OCI-LY1 (cell line): ENCODE results near the gene BMP2K.
A peak's percentile ranks its signal among the peaks of the same experiment; 100 is the strongest.

Experiments
- H2AFZ ChIP-seq: fragments of 200-600 bp; sonication (generic), shearing (Covaris generic); 2 replicates; pipeline ENCODE4 v1.6.0; 2014; ENCODE audit warnings: antibody characterized with exemption, mild to moderate bottlenecking, low read length
- H3F3A ChIP-seq: fragments of 200-600 bp; sonication (generic), shearing (Covaris generic); 2 replicates; pipeline ENCODE4 v1.6.0; 2014; ENCODE audit warnings: mild to moderate bottlenecking, antibody characterized with exemption, low read length, moderate library complexity; ENCODE audit not compliant: insufficient read depth
- H3K27ac ChIP-seq: fragments of 200-600 bp; sonication (generic); 2 replicates; pipeline ENCODE4 v1.5.1; 2014; ENCODE audit warnings: low read length, mixed run types, mild to moderate bottlenecking, low read depth; ENCODE audit not compliant: poor library complexity, severe bottlenecking
- H3K27me3 ChIP-seq: fragments of 200-600 bp; sonication (generic); 2 replicates; pipeline ENCODE4 v1.6.0; 2014; ENCODE audit warnings: antibody characterized with exemption, mild to moderate bottlenecking, low read length, moderate library complexity; ENCODE audit not compliant: insufficient read depth
- H3K36me3 ChIP-seq: fragments of 200-600 bp; sonication (generic); 2 replicates; pipeline ENCODE4 v1.6.1; 2014; ENCODE audit warnings: mild to moderate bottlenecking, antibody characterized with exemption, low read length, moderate library complexity, mixed read lengths; ENCODE audit not compliant: insufficient read depth
- H3K4me1 ChIP-seq: fragments of 200-600 bp; sonication (generic); 2 replicates; pipeline ENCODE4 v1.5.1; 2014; ENCODE audit warnings: mild to moderate bottlenecking, low read length, moderate library complexity; ENCODE audit not compliant: insufficient read depth, severe bottlenecking
- H3K4me2 ChIP-seq: fragments of 200-600 bp; sonication (generic), shearing (Covaris generic); 2 replicates; pipeline ENCODE4 v1.6.1; 2014; ENCODE audit warnings: low read length
- H3K4me3 ChIP-seq: fragments of 200-600 bp; sonication (generic); 2 replicates; pipeline ENCODE4 v1.5.1; 2014; ENCODE audit warnings: low read length, low read depth, mild to moderate bottlenecking, mixed read lengths; ENCODE audit not compliant: poor library complexity, severe bottlenecking
- H3K79me2 ChIP-seq: fragments of 200-600 bp; shearing (Covaris generic); 2 replicates; pipeline ENCODE4 v1.6.1; 2016; ENCODE audit warnings: mixed run types, low read length, mixed read lengths; ENCODE audit not compliant: insufficient read depth
- H3K9ac ChIP-seq: fragments of 200-600 bp; sonication (generic), shearing (Covaris generic); 2 replicates; pipeline ENCODE4 v1.6.1; 2014; ENCODE audit warnings: mild to moderate bottlenecking, low read length, mixed read lengths
- H3K9me2 ChIP-seq: fragments of 200-600 bp; sonication (generic), shearing (Covaris generic); 2 replicates; pipeline ENCODE4 v1.6.1; 2014; ENCODE audit warnings: low read depth, mild to moderate bottlenecking, low read length, mixed read lengths
- H3K9me3 ChIP-seq: fragments of 200-600 bp; shearing (Covaris generic); 2 replicates; pipeline ENCODE4 v1.6.1; 2014; ENCODE audit warnings: low read length, mixed read lengths
- H4K20me1 ChIP-seq: fragments of 200-600 bp; sonication (generic), shearing (Covaris generic); 2 replicates; pipeline ENCODE4 v1.6.0; 2016; ENCODE audit warnings: mild to moderate bottlenecking, low read length; ENCODE audit not compliant: insufficient read depth
- CTCF ChIP-seq: fragments of 200-600 bp; sonication (generic), shearing (Covaris generic); IDR thresholded peaks from 2 replicates; pipeline ENCODE4 v1.5.1; 2017; ENCODE audit warnings: mild to moderate bottlenecking, antibody characterized with exemption, low read length, moderate library complexity, mixed read lengths
- EZH2 ChIP-seq: fragments of 200-600 bp; sonication (generic), shearing (Covaris generic); IDR thresholded peaks from 2 replicates; pipeline ENCODE4 v1.8.0; 2017; ENCODE audit warnings: borderline replicate concordance, mixed run types, mild to moderate bottlenecking, antibody characterized with exemption, low read length, moderate library complexity, mixed read lengths

BMP2K gene

GRCh38 chr4:78748381-78748780 lies 27.8 kb upstream of the BMP2K start:
- H3F3A ChIP-seq: no peaks in the 10 kb centered on the region
- no peak overlapping the region for H3K9ac ChIP-seq
- H2AFZ ChIP-seq: no peak overlapping the region
- peak overlapping the region; percentile 21 for H3K27ac ChIP-seq
- no peak overlapping the region for H3K4me3 ChIP-seq
- H3K36me3 ChIP-seq: no peaks in the 10 kb centered on the region
- H3K9me3 ChIP-seq: no peaks in the 10 kb centered on the region
- H3K9me2 ChIP-seq: no peaks in the 10 kb centered on the region
- H3K4me1 ChIP-seq: peaks cover 42% of the 10 kb centered on the region
- no peaks in the 10 kb centered on the region for H3K79me2 ChIP-seq
- peak; percentile 17; the same call in 1 of the 2 replicates for TF ChIP-seq CTCF
- TF ChIP-seq EZH2: no peak
- H3K4me2 ChIP-seq: no peak overlapping the region
- no peaks in the 10 kb centered on the region for H4K20me1 ChIP-seq
- no peaks in the 10 kb centered on the region for H3K27me3 ChIP-seq

DNA sequence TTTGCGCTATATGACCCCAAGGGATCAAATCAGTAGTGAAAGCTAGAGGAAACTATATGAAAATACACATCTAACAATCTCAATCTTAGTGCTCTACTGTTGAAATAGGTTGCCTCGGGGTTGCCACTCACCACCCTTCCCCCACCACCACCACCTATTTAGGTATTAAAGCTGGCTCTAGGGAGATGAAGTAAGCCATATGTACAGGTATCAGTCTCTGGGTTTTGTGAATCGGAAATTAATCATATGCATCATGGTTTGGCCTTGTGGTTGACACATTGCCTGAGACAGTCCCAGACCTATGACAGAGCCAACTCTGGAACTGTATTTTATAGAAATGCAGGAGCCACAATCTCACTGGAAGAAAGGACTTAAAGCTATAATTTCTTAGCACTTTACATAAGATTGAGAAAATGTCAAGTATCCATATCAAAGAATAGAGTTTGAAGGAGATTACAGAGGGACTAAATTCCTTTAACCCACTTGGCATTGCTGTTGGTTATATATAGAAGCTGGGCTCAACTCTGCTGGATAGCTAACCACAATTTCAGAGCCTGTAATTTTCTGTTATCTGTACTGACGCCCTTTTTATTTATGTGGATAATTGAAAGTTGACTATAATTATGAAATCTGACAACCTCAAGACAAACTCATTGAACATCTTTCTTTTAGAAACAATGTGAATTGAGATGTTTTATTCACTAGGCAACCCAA lies 26.7 kb upstream of the BMP2K start:
- peaks cover 42% of the 10 kb centered on the region for H3K4me1 ChIP-seq
- no peaks in the 10 kb centered on the region for H3K9me3 ChIP-seq
- H2AFZ ChIP-seq: no peak overlapping the region
- TF ChIP-seq CTCF (no peak), EZH2 (no peak)
- no peaks in the 10 kb centered on the region for H3K27me3 ChIP-seq
- H3K27ac ChIP-seq: peak overlapping the region; percentile 78
- peak overlapping the region; percentile 34 for H3K4me2 ChIP-seq
- no peaks in the 10 kb centered on the region for H3F3A ChIP-seq
- no peaks in the 10 kb centered on the region for H3K79me2 ChIP-seq
- H3K36me3 ChIP-seq: no peaks in the 10 kb centered on the region
- H4K20me1 ChIP-seq: no peaks in the 10 kb centered on the region
- peak overlapping the region; percentile 19 for H3K4me3 ChIP-seq
- H3K9ac ChIP-seq: no peak overlapping the region
- no peaks in the 10 kb centered on the region for H3K9me2 ChIP-seq

- peak overlapping the region; percentile 29; the same call in 1 of the 2 replicates for H3K9ac ChIP-seq
- no peaks in the 10 kb centered on the region for H3K79me2 ChIP-seq
- no peaks in the 10 kb centered on the region for H3K27me3 ChIP-seq
- H3K9me3 ChIP-seq: no peaks in the 10 kb centered on the region
- H2AFZ ChIP-seq: peak overlapping the region; percentile 19; the same call in 1 of the 2 replicates
- peak overlapping the region; percentile 34 for H3K4me2 ChIP-seq
- H3K36me3 ChIP-seq: no peaks in the 10 kb centered on the region
- peaks cover 42% of the 10 kb centered on the region for H3K4me1 ChIP-seq
- H3K27ac ChIP-seq: peak overlapping the region; percentile 78
- H3K4me3 ChIP-seq: peak overlapping the region; percentile 19
- no peaks in the 10 kb centered on the region for H3F3A ChIP-seq
- H3K9me2 ChIP-seq: no peaks in the 10 kb centered on the region
- TF ChIP-seq CTCF (no peak), EZH2 (no peak)
- no peaks in the 10 kb centered on the region for H4K20me1 ChIP-seq
These were observed 26.0 kb upstream of the BMP2K start for GRCh38 chr4:78749972-78750727.
